LNCAP (cell line): ENCODE data around the gene SYP.

Source experiments
- CTCF ChIP-seq: fragments of 450-650 bp; IDR thresholded peaks from 2 replicates; pipeline ENCODE4 v1.5.1; 2017; ENCODE audit warnings: mild to moderate bottlenecking

The SYP gene

GRCh38 chrX:49189606-49190005 lies 10.4 kb downstream of the SYP start:
- no peak for TF ChIP-seq CTCF

GRCh38 chrX:49188468-49189076 lies 11.4 kb downstream of the SYP start:
- no peak for TF ChIP-seq CTCF

- no peak for TF ChIP-seq CTCF
Measured at GRCh38 chrX:49187526-49187925, 12.5 kb downstream of the SYP start.

GRCh38 chrX:49187028-49187394 lies 13.0 kb downstream of the SYP start:
- no peak for TF ChIP-seq CTCF

GRCh38 chrX:49186125-49187027 lies 13.6 kb downstream of the SYP start, which contains the start of gene PRICKLE3:
PRICKLE3 (minus strand) TSS chrX:49186373; CDS start chrX:49186297, 76 bp downstream.
- peak; percentile 43 for TF ChIP-seq CTCF

GRCh38 chrX:49184294-49185281 lies 15.4 kb downstream of the SYP start:
- TF ChIP-seq CTCF = no peak

GRCh38 chrX:49183701-49184281 lies 16.2 kb downstream of the SYP start:
- no peak for TF ChIP-seq CTCF
